ENCODE measurements around the gene MYL4. TPM values are rescaled to one million over a fixed set of nuclear protein-coding genes. Genes with fewer than 3 reads are reported as not detected.

The MYL4 gene
- total and polyA plus RNA-seq, 10 of the 15 experiments (the other 5 are each of a cell fraction or from before 2014, with no cell fraction given): 0.23 to 1.6 (median 0.58) TPM; not detected in 3

- Histone ChIP-seq H3K27ac (ENCODE audit: control insufficient read depth, insufficient read depth) (peak overlapping the region; percentile 87), H3K9me3 (replicated peaks; ENCODE audit: control insufficient read depth, insufficient read depth, low read length) (no peaks in the 10 kb centered on the region), H3K4me2 (ENCODE audit: control insufficient read depth, insufficient read depth) (peak overlapping the region; percentile 75), H3K9ac (ENCODE audit: control insufficient read depth, insufficient read depth, low read length) (peak overlapping the region; percentile 64), H4K20me1 (ENCODE audit: control insufficient read depth, insufficient read depth) (no peaks in the 10 kb centered on the region), H3K4me3 (no peak overlapping the region), H2AFZ (ENCODE audit: control insufficient read depth, low read depth, low read length) (peak overlapping the region; percentile 93), H3K27me3 (replicated peaks in 1 of 2; ENCODE audit: control insufficient read depth in 2 of 2, insufficient read depth in 2 of 2, low read length in 1 of 2) (no peaks in the 10 kb centered on the region), H3K36me3 (ENCODE audit: control insufficient read depth in 2 of 2, insufficient read depth in 2 of 2, low read length in 1 of 2) (no peaks in the 10 kb centered on the region), H3K79me2 (ENCODE audit: control insufficient read depth, insufficient read depth, low read length) (no peaks in the 10 kb centered on the region), H3K4me1 (ENCODE audit: control insufficient read depth, insufficient read depth, low read length) (peaks cover 33% of the 10 kb centered on the region)
- CTCF ChIA-PET: interaction anchor here (1.0 to 2.2 kb wide), 4 partner anchors 10 to 115 kb away, joined by 3 to 15 read pairs (median 4); partner anchors contain the start of gene CDC27
- FAIRE-seq (no peak), DNase-seq (ENCODE audit: low read depth, low spot score) (no peak), ATAC-seq (peak; percentile 44)
- no TSS peak for BruUV-seq (replicated peaks)
- TF ChIP-seq CBFB (IDR thresholded peaks at IDR 0.05; ENCODE audit: low read depth) (no peak), BHLHE40 (IDR thresholded peaks at IDR 0.05; ENCODE audit: borderline replicate concordance in 1 of 2, low read depth in 2 of 2, low read length in 1 of 2) (peak in 1 of 2 experiments; percentile 21; a peak in 1 of 4 replicates), ETV6 (conservative IDR thresholded peaks at IDR 0.05 in 1 of 2, IDR thresholded peaks at IDR 0.05 in 1 of 2; ENCODE audit: borderline replicate concordance in 1 of 2, low read depth in 1 of 2) (peak in 1 of 2 experiments; percentile 69; a peak in 1 of 4 replicates), IKZF1 (conservative IDR thresholded peaks at IDR 0.05) (peak; percentile 23; the same call in 1 of the 2 replicates), MLLT1 (IDR thresholded peaks at IDR 0.05) (0 out of 2 replicates have a peak, but pooled peaks have one; percentile 33), ATF2 (IDR thresholded peaks at IDR 0.05; ENCODE audit: low read length) (no peak), IKZF2 (IDR thresholded peaks at IDR 0.05) (peak; percentile 41 to 56; a peak in 2 of 4 replicates), SPI1 (IDR thresholded peaks at IDR 0.05; ENCODE audit: borderline replicate concordance, insufficient read depth, low read depth, low read length) (peak; percentile 98)
- intact Hi-C loops (cut with micrococcal nuclease; ENCODE audit: unreplicated experiment): no loop called here
- in situ Hi-C loops (cut with MboI): no loop called here
- POLR2A ChIA-PET: interaction anchor here (0.6 to 4.5 kb wide), 5 partner anchors 10 to 550 kb away, joined by 3 to 31 read pairs (median 4); partner anchors contain the start of gene CDC27
- RAD21 ChIA-PET (ENCODE audit: unreplicated experiment): interaction anchor here (0.7 to 1.0 kb wide), 3 partner anchors 9 to 30 kb away, joined by 3 to 4 read pairs (median 3); partner anchors contain the start of gene CDC27
- SMC1A ChIA-PET (ENCODE audit: uncharacterized antibody, unreplicated experiment): interaction anchor here (1.0 to 2.0 kb wide), 12 partner anchors 9 to 125 kb away, joined by 3 to 14 read pairs (median 4); partner anchors contain the start of genes CDC27 and MYL4
- WGBS (ENCODE audit: insufficient coverage, insufficient replicate concordance, low lambda C conversion rate, missing lambda C conversion rate): 89% methylated on average over 4 of the region's 8 CpGs
Observed at GRCh38 chr17:47199627-47200324, 9.4 kb upstream of the MYL4 start.

Measured in GM12878 (cell line).